HT1080 (cell line): ENCODE results near the gene LCN2. TPM values are rescaled to one million over a fixed set of nuclear protein-coding genes. Genes with fewer than 3 reads are reported as not detected.

Experiments used
- DNase-seq: peaks from one replicate; pipeline ENCODE4 v3.0.0-alpha.2; 2015; ENCODE audit warnings: low read depth
- total RNA-seq: library from RNA; depleted of rRNA; stranded (reverse); fragments of >200 nt; shearing (Covaris generic); gene quantifications from 2 replicates; pipeline ENCODE4 v1.2.3, GENCODE V29; 2014; rRNA removed

Gene LCN2
- total RNA-seq, 1 experiment from 2014 or later, result not detected

- peak; percentile 68 for DNase-seq
Measured at GRCh38 chr9:128191406-128192046, 42.3 kb downstream of the LCN2 start, which contains the start of gene CIZ1. Gene CIZ1 (minus strand): TSS chr9:128191572. CDS start chr9:128190857, 715 bp downstream.

GRCh38 chr9:128192601-128193371, 43.5 kb downstream of the LCN2 start:
- no peak for DNase-seq

- no peak for DNase-seq
Measured at GRCh38 chr9:128193469-128194096, 44.3 kb downstream of the LCN2 start.

GRCh38 chr9:128201441-128202369, 52.5 kb downstream of the LCN2 start:
- peak; percentile 79 for DNase-seq

GRCh38 chr9:128202648-128203023, 53.4 kb downstream of the LCN2 start:
- no peak for DNase-seq

Other genes with a start within 250 kb of the LCN2 start
- 37.4 and 38.9 TPM in 2 replicates for gene ST6GALNAC6, start 249.8 kb upstream of the LCN2 start, total RNA-seq
- 35.3 and 43.4 TPM in 2 replicates for gene ST6GALNAC4, start 232.4 kb upstream of the LCN2 start, total RNA-seq
- 0.73 and 0.98 TPM in 2 replicates for gene PIP5KL1, start 218.7 kb upstream of the LCN2 start, total RNA-seq
- gene DPM2, start 211.6 kb upstream of the LCN2 start, total RNA-seq, result 92.5 and 128 TPM in 2 replicates
- 3.4 and 6.8 TPM in 2 replicates for gene EEIG1, start 168.5 kb upstream of the LCN2 start, total RNA-seq
- gene NAIF1, start 82.1 kb upstream of the LCN2 start, total RNA-seq, result 19.6 and 21.2 TPM in 2 replicates
- 14.4 and 15.1 TPM in 2 replicates for gene SLC25A25, start 81.2 kb upstream of the LCN2 start, total RNA-seq
- gene PTGES2, start 21.7 kb upstream of the LCN2 start, total RNA-seq, result 182 and 203 TPM in 2 replicates
- 79.8 and 119 TPM in 2 replicates for gene BBLN, start 10.8 kb downstream of the LCN2 start, total RNA-seq
- gene CIZ1, start 42.1 kb downstream of the LCN2 start, total RNA-seq, result 54.7 and 82.9 TPM in 2 replicates
- 12.9 and 18.9 TPM in 2 replicates for gene DNM1, start 53.9 kb downstream of the LCN2 start, total RNA-seq
- gene GOLGA2, start 126.6 kb downstream of the LCN2 start, total RNA-seq, result 38.3 and 40.7 TPM in 2 replicates
- 51.9 and 52.7 TPM in 2 replicates for gene SWI5, start 126.8 kb downstream of the LCN2 start, total RNA-seq
- 86.2 and 88.7 TPM in 2 replicates for gene TRUB2, start 173.0 kb downstream of the LCN2 start, total RNA-seq
- 68.9 and 77.9 TPM in 2 replicates for gene COQ4, start 173.4 kb downstream of the LCN2 start, total RNA-seq
- 65.8 and 68.4 TPM in 2 replicates for gene SLC27A4, start 191.1 kb downstream of the LCN2 start, total RNA-seq
- 110 and 136 TPM in 2 replicates for gene URM1, start 221.9 kb downstream of the LCN2 start, total RNA-seq